Stimulated activated CD4-positive, alpha-beta T cell treated with anti-CD3 and anti-CD28 coated beads, Interleukin-1b, Interleukin-23, amount 100 ng/mL, for 24 hours (primary cell): ENCODE results near the gene SCUBE1.

ENCODE experiments used
- DNase-seq, 4 experiments: peaks; one replicate each; pipeline ENCODE4 v3.0.0-alpha.2; 2020; ENCODE audit warnings: low read depth in 4 of 4, low spot score in 1 of 4

The SCUBE1 gene

GRCh38 chr22:43303166-43303565 is 40.0 kb downstream of the SCUBE1 start:
- no peak for DNase-seq

GRCh38 chr22:43302531-43303041 is 40.6 kb downstream of the SCUBE1 start:
- no peak for DNase-seq

GRCh38 chr22:43301866-43302265 is 41.3 kb downstream of the SCUBE1 start:
- no peak for DNase-seq

- no peak for DNase-seq
These were observed 42.1 kb downstream of the SCUBE1 start for GRCh38 chr22:43300891-43301676.

- no peak for DNase-seq
These were observed 43.4 kb downstream of the SCUBE1 start for GRCh38 chr22:43299736-43300135.

- no peak for DNase-seq
These were observed 44.9 kb downstream of the SCUBE1 start for GRCh38 chr22:43298062-43298801.

GRCh38 chr22:43297270-43298061 is 45.7 kb downstream of the SCUBE1 start:
- DNase-seq = no peak

GRCh38 chr22:43296276-43296902 is 46.8 kb downstream of the SCUBE1 start:
- DNase-seq = no peak

GRCh38 chr22:43295660-43296059 is 47.5 kb downstream of the SCUBE1 start:
- DNase-seq = no peak

GRCh38 chr22:43295173-43295572 is 48.0 kb downstream of the SCUBE1 start:
- no peak for DNase-seq

GRCh38 chr22:43293655-43294392 is 49.3 kb downstream of the SCUBE1 start:
- no peak for DNase-seq

GRCh38 chr22:43293259-43293654 is 49.9 kb downstream of the SCUBE1 start:
- no peak for DNase-seq

- no peak for DNase-seq
These were observed 50.5 kb downstream of the SCUBE1 start for GRCh38 chr22:43292630-43293018.

GRCh38 chr22:43291381-43291780 is 51.8 kb downstream of the SCUBE1 start:
- no peak for DNase-seq

- no peak for DNase-seq
These were observed 53.0 kb downstream of the SCUBE1 start for GRCh38 chr22:43289976-43290721.

GRCh38 chr22:43289531-43289963 is 53.6 kb downstream of the SCUBE1 start:
- DNase-seq = no peak

GRCh38 chr22:43288807-43289420 is 54.3 kb downstream of the SCUBE1 start:
- DNase-seq = no peak

- no peak for DNase-seq
These were observed 54.8 kb downstream of the SCUBE1 start for GRCh38 chr22:43288378-43288777.

GRCh38 chr22:43287441-43287840 is 55.7 kb downstream of the SCUBE1 start:
- DNase-seq = no peak
